ENCODE data around the gene FAM53A. TPM values are rescaled to one million over a fixed set of nuclear protein-coding genes. Genes with fewer than 3 reads are reported as not detected.
"Not testable (repeated sequence)": the region's sequence is repeated elsewhere in the genome, so short reads cannot be mapped to it uniquely, and the experiment has no call there.

FAM53A gene
- total RNA-seq, 4 donors from 2014 or later: 0.22 to 2.5 (median 0.47) TPM

GRCh38 chr4:1674682-1675081 lies 9.4 kb downstream of the FAM53A start:
- no peak for TF ChIP-seq CTCF (IDR thresholded peaks at IDR 0.05)
- TF ChIP-seq POLR2A (IDR thresholded peaks at IDR 0.05): no peak
- Histone ChIP-seq H3K27ac (no peak overlapping the region), H3K9me3 (no peaks in the 10 kb centered on the region), H3K36me3 (no peaks in the 10 kb centered on the region), H3K27me3 (no peaks in the 10 kb centered on the region), H3K4me3 (no peak overlapping the region), H3K4me1 (no peaks in the 10 kb centered on the region)
- WGBS, 2 donors: 78 to 86% methylated on average over 6 of the region's 9 CpGs
- no peak for DNase-seq
- intact Hi-C loops (cut with DNase I): no loop called here

- no peak for TF ChIP-seq CTCF (IDR thresholded peaks at IDR 0.05)
- no peak for TF ChIP-seq POLR2A (IDR thresholded peaks at IDR 0.05)
- no peak for DNase-seq
- no peaks in the 10 kb centered on the region for H3K9me3 ChIP-seq
- H3K4me1 ChIP-seq: no peaks in the 10 kb centered on the region
- no peaks in the 10 kb centered on the region for H3K36me3 ChIP-seq
- no peak overlapping the region for H3K4me3 ChIP-seq
- 80 to 85% methylated on average over 12 to 16 of the region's 20 CpGs for WGBS, 2 donors
- no peaks in the 10 kb centered on the region for H3K27me3 ChIP-seq
- no peak overlapping the region for H3K27ac ChIP-seq
- intact Hi-C loops (cut with DNase I): no loop called here
These were observed 10.4 kb downstream of the FAM53A start for GRCh38 chr4:1673671-1674070.

- H3K9me3 ChIP-seq; H3K4me1 ChIP-seq; H3K36me3 ChIP-seq; intact Hi-C loops (cut with DNase I); H3K27ac ChIP-seq; H3K4me3 ChIP-seq; H3K27me3 ChIP-seq; DNase-seq: not testable (repeated sequence)
- 89 to 91% methylated on average over 6 to 10 of the region's 20 CpGs for WGBS, 2 donors
These were observed 13.1 kb downstream of the FAM53A start for GRCh38 chr4:1671011-1671410.

GRCh38 chr4:1670279-1670678 lies 13.8 kb downstream of the FAM53A start:
- Histone ChIP-seq H3K36me3 (no peaks in the 10 kb centered on the region), H3K27ac (no peak overlapping the region), H3K27me3 (no peaks in the 10 kb centered on the region), H3K4me3 (no peak overlapping the region), H3K4me1 (no peaks in the 10 kb centered on the region), H3K9me3 (no peaks in the 10 kb centered on the region)
- 92% methylated on average over 5 of the region's 11 CpGs; no CpG with 5 or more reads in 1 of the 2 donors for WGBS, 2 donors
- intact Hi-C loops (cut with DNase I): no loop called here
- no peak for TF ChIP-seq CTCF (IDR thresholded peaks at IDR 0.05)
- TF ChIP-seq POLR2A (IDR thresholded peaks at IDR 0.05): no peak
- DNase-seq: no peak

- H3K27me3 ChIP-seq: no peaks in the 10 kb centered on the region
- H3K9me3 ChIP-seq: no peaks in the 10 kb centered on the region
- WGBS, 2 donors: 93 to 94% methylated on average over 3 to 19 of the region's 21 CpGs
- no peak overlapping the region for H3K27ac ChIP-seq
- H3K4me1 ChIP-seq: no peaks in the 10 kb centered on the region
- H3K36me3 ChIP-seq: no peaks in the 10 kb centered on the region
- intact Hi-C loops (cut with DNase I): no loop called here
- TF ChIP-seq CTCF (IDR thresholded peaks at IDR 0.05): no peak
- no peak for DNase-seq
- H3K4me3 ChIP-seq: no peak overlapping the region
These were observed 14.3 kb downstream of the FAM53A start for GRCh38 chr4:1669850-1670249.

- no peaks in the 10 kb centered on the region for H3K4me1 ChIP-seq
- no peak overlapping the region for H3K27ac ChIP-seq
These were observed 14.8 kb downstream of the FAM53A start for GRCh38 chr4:1669270-1669669.

More at GRCh38 chr4:1669270-1669669, 14.8 kb downstream of the FAM53A start:
- intact Hi-C loops (cut with DNase I): no loop called here
- no peak for DNase-seq
- Histone ChIP-seq H3K4me3 (no peak overlapping the region), H3K36me3 (no peaks in the 10 kb centered on the region), H3K27me3 (no peaks in the 10 kb centered on the region), H3K9me3 (no peaks in the 10 kb centered on the region)
- 83% methylated on average over 3 of the region's 12 CpGs; no CpG with 5 or more reads in 1 of the 2 donors for WGBS, 2 donors
- no peak for TF ChIP-seq CTCF (IDR thresholded peaks at IDR 0.05)
- no peak for TF ChIP-seq POLR2A (IDR thresholded peaks at IDR 0.05)
